Esophagus squamous epithelium (tissue), 4 donors: ENCODE data around the gene GCLC.

Source experiments
- POLR2A ChIP-seq, 4 donors: fragments of 450-650 bp; IDR thresholded peaks; one replicate each; pipeline ENCODE4 v1.6.1; 2017; ENCODE audit warnings: antibody characterized with exemption in 4 of 4, mild to moderate bottlenecking in 4 of 4, moderate library complexity in 3 of 4
- TF ChIP-seq, protein P1 (sequence below), 6 experiments: fragments of 450-650 bp in 4 of 6; fragments of 200-600 bp in 2 of 6; sonication (generic) in 2 of 6; IDR thresholded peaks; one replicate each; pipeline ENCODE4 v1.5.1; 2016 to 2019; ENCODE audit warnings: antibody characterized with exemption in 6 of 6, mild to moderate bottlenecking in 4 of 6, moderate library complexity in 4 of 6

DNA sequence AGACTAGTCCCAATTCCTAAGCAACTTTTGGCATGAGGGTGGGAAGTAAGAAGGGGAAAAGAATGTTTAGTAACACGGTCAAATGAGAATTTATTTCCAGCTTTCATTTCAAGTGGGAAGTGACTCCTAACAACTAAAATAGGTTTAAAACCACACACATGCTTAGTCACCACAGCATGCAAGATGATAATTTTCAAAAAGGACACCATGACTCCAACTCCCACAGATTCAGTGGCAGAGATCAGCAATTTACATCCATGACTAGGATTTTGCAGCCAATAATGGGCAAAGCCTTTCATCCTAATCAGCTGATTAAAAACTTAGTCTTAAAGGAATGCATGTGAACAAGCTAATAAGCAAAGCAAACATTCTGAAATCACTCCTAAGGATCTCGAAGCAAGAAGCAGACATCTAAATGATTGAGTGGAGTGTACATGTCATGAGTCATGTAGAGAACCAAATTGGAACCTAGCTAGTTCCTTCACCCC is 48.1 kb upstream of the GCLC start:
- no peak for TF ChIP-seq POLR2A (IDR thresholded peaks at IDR 0.05)
- TF ChIP-seq, protein P1, sequence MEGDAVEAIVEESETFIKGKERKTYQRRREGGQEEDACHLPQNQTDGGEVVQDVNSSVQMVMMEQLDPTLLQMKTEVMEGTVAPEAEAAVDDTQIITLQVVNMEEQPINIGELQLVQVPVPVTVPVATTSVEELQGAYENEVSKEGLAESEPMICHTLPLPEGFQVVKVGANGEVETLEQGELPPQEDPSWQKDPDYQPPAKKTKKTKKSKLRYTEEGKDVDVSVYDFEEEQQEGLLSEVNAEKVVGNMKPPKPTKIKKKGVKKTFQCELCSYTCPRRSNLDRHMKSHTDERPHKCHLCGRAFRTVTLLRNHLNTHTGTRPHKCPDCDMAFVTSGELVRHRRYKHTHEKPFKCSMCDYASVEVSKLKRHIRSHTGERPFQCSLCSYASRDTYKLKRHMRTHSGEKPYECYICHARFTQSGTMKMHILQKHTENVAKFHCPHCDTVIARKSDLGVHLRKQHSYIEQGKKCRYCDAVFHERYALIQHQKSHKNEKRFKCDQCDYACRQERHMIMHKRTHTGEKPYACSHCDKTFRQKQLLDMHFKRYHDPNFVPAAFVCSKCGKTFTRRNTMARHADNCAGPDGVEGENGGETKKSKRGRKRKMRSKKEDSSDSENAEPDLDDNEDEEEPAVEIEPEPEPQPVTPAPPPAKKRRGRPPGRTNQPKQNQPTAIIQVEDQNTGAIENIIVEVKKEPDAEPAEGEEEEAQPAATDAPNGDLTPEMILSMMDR (IDR thresholded peaks at IDR 0.05): no peak
